Tibial nerve (tissue), 4 donors: ENCODE measurements around the gene SDK2. TPM values are rescaled to one million over a fixed set of nuclear protein-coding genes. Genes with fewer than 3 reads are reported as not detected.

Experiments used
- DNase-seq, 2 donors: peaks; one replicate each; pipeline ENCODE4 v3.0.0-alpha.2; 2019; ENCODE audit warnings: low spot score in 2 of 2
- H3K27ac ChIP-seq, 4 donors: fragments of 200-600 bp; sonication (generic) in 3 of 4; one replicate each; pipeline ENCODE4 v1.5.1; 2017 to 2019; ENCODE audit warnings: mild to moderate bottlenecking in 1 of 4
- H3K27me3 ChIP-seq, 2 donors: fragments of 200-600 bp; sonication (generic) in 1 of 2; one replicate each; pipeline versions ENCODE4 v1.5.1 to v1.6.0; 2017 to 2019
- H3K36me3 ChIP-seq, 3 donors: fragments of 200-600 bp; sonication (generic); one replicate each; pipeline ENCODE4 v1.5.1; 2018 to 2019
- H3K4me1 ChIP-seq, 4 donors: fragments of 200-600 bp; sonication (generic) in 3 of 4; one replicate each; pipeline ENCODE4 v1.5.1; 2017 to 2019
- H3K4me3 ChIP-seq, 4 donors: fragments of 200-600 bp; sonication (generic) in 3 of 4; one replicate each; pipeline ENCODE4 v1.5.1; 2017 to 2019; ENCODE audit warnings: mild to moderate bottlenecking in 1 of 4, moderate library complexity in 1 of 4
- H3K9me3 ChIP-seq, 4 donors: fragments of 200-600 bp; sonication (generic) in 3 of 4; one replicate each; pipeline ENCODE4 v1.5.1; 2017 to 2019
- CTCF ChIP-seq, 5 experiments: fragments of 200-600 bp in 3 of 5; fragments of 450-650 bp in 2 of 5; sonication (generic) in 3 of 5; IDR thresholded peaks; one replicate each; pipeline ENCODE4 v1.5.1; 2016 to 2019; ENCODE audit warnings: antibody characterized with exemption in 5 of 5, mild to moderate bottlenecking in 3 of 5, moderate library complexity in 2 of 5
- EP300 ChIP-seq, 2 donors: sonication (generic); formaldehyde crosslinking; IDR thresholded peaks; one replicate each; pipeline ENCODE4 v1.6.1; 2017; ENCODE audit warnings: antibody characterized with exemption in 2 of 2, mild to moderate bottlenecking in 1 of 2
- POLR2A ChIP-seq, 2 donors: fragments of 450-650 bp; IDR thresholded peaks; one replicate each; pipeline ENCODE4 v1.6.1; 2017; ENCODE audit warnings: antibody characterized with exemption in 2 of 2, mild to moderate bottlenecking in 2 of 2, moderate library complexity in 2 of 2
- WGBS, 2 donors: methylation state at CpG; one replicate each; pipeline ENCODE4 v1.1.5; 2018; 5-methylcytosine and 5-hydroxymethylcytosine counted together
- total RNA-seq, 4 donors: library from RNA; depleted of rRNA; stranded (reverse); fragments of >200 nt; gene quantifications; one replicate each; pipeline ENCODE4 v1.1.0, GENCODE V29; 2016

SDK2 gene
- total RNA-seq, 4 donors from 2014 or later: 3.1 to 6.3 (median 4.6) TPM

- Histone ChIP-seq H3K4me3 (no peak overlapping the region), H3K9me3 (no peaks in the 10 kb centered on the region), H3K27ac (peak overlapping the region in 1 of 4 donors; percentile 46), H3K4me1 (peaks cover 0 to 27% (median 0%) of the 10 kb centered on the region in 4 donors), H3K36me3 (peaks cover 0 to 10% (median 0%) of the 10 kb centered on the region in 3 donors), H3K27me3 (no peaks in the 10 kb centered on the region)
- 46 to 65% methylated on average over 22 of the region's 22 CpGs for WGBS, 2 donors
- no peak for DNase-seq
- TF ChIP-seq POLR2A (IDR thresholded peaks at IDR 0.05): no peak
- no peak for TF ChIP-seq CTCF (IDR thresholded peaks at IDR 0.05)
- TF ChIP-seq EP300 (IDR thresholded peaks at IDR 0.05): no peak
Measured at GRCh38 chr17:73510981-73511718, 133.1 kb downstream of the SDK2 start.

- H3K36me3 ChIP-seq: peaks cover 0 to 15% (median 0%) of the 10 kb centered on the region in 3 donors
- H3K4me3 ChIP-seq: no peak overlapping the region
- no peak for DNase-seq
- no peaks in the 10 kb centered on the region for H3K27me3 ChIP-seq
- 83 to 87% methylated on average over 17 of the region's 17 CpGs for WGBS, 2 donors
- no peaks in the 10 kb centered on the region for H3K9me3 ChIP-seq
- H3K27ac ChIP-seq: no peak overlapping the region
- H3K4me1 ChIP-seq: peaks cover 0 to 19% (median 0%) of the 10 kb centered on the region in 4 donors
- TF ChIP-seq EP300 (IDR thresholded peaks at IDR 0.05): no peak
- TF ChIP-seq CTCF (IDR thresholded peaks at IDR 0.05): no peak
- TF ChIP-seq POLR2A (IDR thresholded peaks at IDR 0.05): no peak
Measured at GRCh38 chr17:73508931-73509605, 135.2 kb downstream of the SDK2 start.

GRCh38 chr17:73508057-73508930 lies 136.0 kb downstream of the SDK2 start:
- H3K27me3 ChIP-seq: no peaks in the 10 kb centered on the region
- H3K4me3 ChIP-seq: no peak overlapping the region
- peaks cover 0 to 15% (median 0%) of the 10 kb centered on the region in 3 donors for H3K36me3 ChIP-seq
- DNase-seq: no peak
- H3K9me3 ChIP-seq: no peaks in the 10 kb centered on the region
- H3K27ac ChIP-seq: no peak overlapping the region
- H3K4me1 ChIP-seq: peaks cover 0 to 14% (median 0%) of the 10 kb centered on the region in 4 donors
- TF ChIP-seq EP300 (IDR thresholded peaks at IDR 0.05): no peak
- TF ChIP-seq CTCF (IDR thresholded peaks at IDR 0.05): no peak
- TF ChIP-seq POLR2A (IDR thresholded peaks at IDR 0.05): no peak
- WGBS, 2 donors: 75 to 86% methylated on average over 18 to 19 of the region's 19 CpGs

- peaks cover 0 to 13% (median 0%) of the 10 kb centered on the region in 4 donors for H3K4me1 ChIP-seq
- whole genome bisulfite sequencing, 2 donors: 88 to 90% methylated on average over 8 to 9 of the region's 9 CpGs
- peaks cover 0 to 15% (median 0%) of the 10 kb centered on the region in 3 donors for H3K36me3 ChIP-seq
- H3K4me3 ChIP-seq: no peak overlapping the region
- no peaks in the 10 kb centered on the region for H3K9me3 ChIP-seq
- TF ChIP-seq CTCF (IDR thresholded peaks at IDR 0.05) (no peak), POLR2A (IDR thresholded peaks at IDR 0.05) (no peak), EP300 (IDR thresholded peaks at IDR 0.05) (no peak)
- DNase-seq: no peak
- H3K27me3 ChIP-seq: no peaks in the 10 kb centered on the region
- no peak overlapping the region for H3K27ac ChIP-seq
Measured at GRCh38 chr17:73506470-73507435, 137.5 kb downstream of the SDK2 start.
